Lower leg skin (tissue), 4 donors: Measurements from ENCODE around the gene CPLX3. TPM values are rescaled to one million over a fixed set of nuclear protein-coding genes. Genes with fewer than 3 reads are reported as not detected.

ENCODE experiments used
- DNase-seq, 2 donors: peaks; one replicate each; pipeline ENCODE4 v3.0.0-alpha.2; 2019; ENCODE audit warnings: low spot score in 2 of 2
- H3K4me3 ChIP-seq: fragments of 200-600 bp; sonication (generic); 2 replicates; pipeline ENCODE4 v1.5.1; 2017; ENCODE audit warnings: mild to moderate bottlenecking, low read depth; ENCODE audit not compliant: poor library complexity, severe bottlenecking
- POLR2A ChIP-seq, 2 donors: fragments of 450-650 bp; IDR thresholded peaks; one replicate each; pipeline ENCODE4 v1.6.1; 2016 to 2017; ENCODE audit warnings: antibody characterized with exemption in 2 of 2, mild to moderate bottlenecking in 1 of 2, moderate library complexity in 1 of 2
- WGBS, 2 donors: methylation state at CpG; one replicate each; pipeline ENCODE4 v1.1.5; 2018; 5-methylcytosine and 5-hydroxymethylcytosine counted together
- intact Hi-C: fragments of 100-400 bp; cut with DNase I; formaldehyde crosslinking; loops from one replicate; pipeline ENCODE4 v1.15.0; 2023; ENCODE audit warnings: low total_unique reads
- total RNA-seq, 4 donors: library from RNA; depleted of rRNA; stranded (reverse); fragments of >200 nt; gene quantifications; one replicate each; pipeline ENCODE4 v1.1.0, GENCODE V29; 2016
- TF ChIP-seq, protein P1 (sequence below), 3 donors: fragments of 450-650 bp; IDR thresholded peaks; one replicate each; pipeline ENCODE4 v1.5.1; 2016; ENCODE audit warnings: antibody characterized with exemption in 3 of 3, mild to moderate bottlenecking in 3 of 3, moderate library complexity in 2 of 3

The CPLX3 gene
- total RNA-seq, 4 donors from 2014 or later = 0.17 to 0.84 (median 0.28) TPM

DNA sequence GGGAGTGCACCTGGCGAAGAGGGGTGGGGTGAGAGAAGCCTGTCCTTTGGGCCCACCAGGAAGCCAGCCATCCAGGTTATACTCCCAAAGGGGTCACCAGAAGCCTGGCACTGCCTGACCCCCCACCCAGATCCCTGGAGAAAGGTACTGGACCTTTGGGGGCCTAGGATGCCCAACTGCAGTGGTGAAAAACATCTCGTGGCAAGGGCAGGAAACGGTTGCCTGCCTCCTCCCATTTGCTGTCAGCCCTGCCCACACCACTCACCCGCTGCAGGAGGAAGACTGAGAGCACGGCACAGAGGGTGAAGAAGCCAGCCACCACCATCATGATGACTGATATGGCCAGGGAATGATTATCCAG lies 18.8 kb downstream of the CPLX3 start:
- DNase-seq = no peak
- intact Hi-C loops = loop anchor here (10.0 kb wide), 1 partner anchor 50 kb away; the partner anchor contains the start of gene MPI
- no peak for TF ChIP-seq POLR2A (IDR thresholded peaks at IDR 0.05)
- TF ChIP-seq, protein P1, sequence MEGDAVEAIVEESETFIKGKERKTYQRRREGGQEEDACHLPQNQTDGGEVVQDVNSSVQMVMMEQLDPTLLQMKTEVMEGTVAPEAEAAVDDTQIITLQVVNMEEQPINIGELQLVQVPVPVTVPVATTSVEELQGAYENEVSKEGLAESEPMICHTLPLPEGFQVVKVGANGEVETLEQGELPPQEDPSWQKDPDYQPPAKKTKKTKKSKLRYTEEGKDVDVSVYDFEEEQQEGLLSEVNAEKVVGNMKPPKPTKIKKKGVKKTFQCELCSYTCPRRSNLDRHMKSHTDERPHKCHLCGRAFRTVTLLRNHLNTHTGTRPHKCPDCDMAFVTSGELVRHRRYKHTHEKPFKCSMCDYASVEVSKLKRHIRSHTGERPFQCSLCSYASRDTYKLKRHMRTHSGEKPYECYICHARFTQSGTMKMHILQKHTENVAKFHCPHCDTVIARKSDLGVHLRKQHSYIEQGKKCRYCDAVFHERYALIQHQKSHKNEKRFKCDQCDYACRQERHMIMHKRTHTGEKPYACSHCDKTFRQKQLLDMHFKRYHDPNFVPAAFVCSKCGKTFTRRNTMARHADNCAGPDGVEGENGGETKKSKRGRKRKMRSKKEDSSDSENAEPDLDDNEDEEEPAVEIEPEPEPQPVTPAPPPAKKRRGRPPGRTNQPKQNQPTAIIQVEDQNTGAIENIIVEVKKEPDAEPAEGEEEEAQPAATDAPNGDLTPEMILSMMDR (IDR thresholded peaks at IDR 0.05) = no peak
- 57 to 60% methylated on average over 5 of the region's 5 CpGs for WGBS, 2 donors
- no peak overlapping the region for H3K4me3 ChIP-seq

DNA sequence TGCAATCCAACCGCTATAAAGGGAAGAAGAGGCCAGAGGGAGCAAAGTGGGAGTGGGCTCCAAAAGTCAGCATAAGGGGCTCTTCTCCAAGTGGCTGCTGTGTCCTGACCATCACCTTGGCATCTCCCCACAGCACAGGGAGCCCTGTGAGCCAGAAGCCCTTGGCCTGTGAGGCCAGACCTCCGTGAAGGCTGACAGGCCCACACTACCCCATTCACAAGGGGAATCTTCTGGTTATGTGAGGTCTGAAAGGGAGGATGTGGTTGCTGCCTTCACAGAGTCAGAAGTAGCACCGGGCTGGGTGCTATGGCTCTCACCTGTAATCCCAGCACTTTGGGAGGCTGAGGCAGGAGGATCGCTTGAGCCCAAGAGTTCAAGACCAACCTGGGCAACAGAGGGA lies 19.2 kb downstream of the CPLX3 start:
- no peak for DNase-seq
- intact Hi-C loops = loop anchor here (10.0 kb wide), 1 partner anchor 49 kb away; the partner anchor contains the start of gene MPI
- H3K4me3 ChIP-seq = no peak overlapping the region
- TF ChIP-seq, protein P1 (IDR thresholded peaks at IDR 0.05) = no peak
- no peak for TF ChIP-seq POLR2A (IDR thresholded peaks at IDR 0.05)
- WGBS, 2 donors = 87 to 88% methylated on average over 4 of the region's 4 CpGs

DNA sequence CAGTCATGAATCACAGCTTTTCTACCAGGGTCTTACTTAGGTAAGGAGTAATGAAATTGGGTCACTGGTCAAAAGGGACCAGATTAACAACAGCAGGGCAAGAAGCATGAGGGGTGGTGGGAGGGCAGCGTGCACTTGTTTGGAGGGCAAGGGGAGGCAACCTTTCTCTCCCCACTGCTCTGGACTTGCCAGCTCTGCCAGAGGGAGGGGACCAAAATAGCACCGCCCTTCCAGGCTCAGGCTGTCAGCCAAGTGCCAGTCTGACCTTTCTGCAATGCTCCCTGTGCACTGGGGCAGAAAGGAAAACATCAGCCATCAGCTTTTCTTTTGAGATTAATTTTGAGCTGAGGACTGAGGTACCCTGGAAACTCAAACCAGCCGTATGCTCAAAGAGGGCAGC lies 21.0 kb downstream of the CPLX3 start:
- 79 to 90% methylated on average over 3 of the region's 3 CpGs for WGBS, 2 donors
- intact Hi-C loops = loop anchor here (10.0 kb wide), 1 partner anchor 47 kb away; the partner anchor contains the start of gene MPI
- no peak overlapping the region for H3K4me3 ChIP-seq
- DNase-seq = no peak
- TF ChIP-seq, protein P1 (IDR thresholded peaks at IDR 0.05) = no peak
- TF ChIP-seq POLR2A (IDR thresholded peaks at IDR 0.05) = no peak

DNA sequence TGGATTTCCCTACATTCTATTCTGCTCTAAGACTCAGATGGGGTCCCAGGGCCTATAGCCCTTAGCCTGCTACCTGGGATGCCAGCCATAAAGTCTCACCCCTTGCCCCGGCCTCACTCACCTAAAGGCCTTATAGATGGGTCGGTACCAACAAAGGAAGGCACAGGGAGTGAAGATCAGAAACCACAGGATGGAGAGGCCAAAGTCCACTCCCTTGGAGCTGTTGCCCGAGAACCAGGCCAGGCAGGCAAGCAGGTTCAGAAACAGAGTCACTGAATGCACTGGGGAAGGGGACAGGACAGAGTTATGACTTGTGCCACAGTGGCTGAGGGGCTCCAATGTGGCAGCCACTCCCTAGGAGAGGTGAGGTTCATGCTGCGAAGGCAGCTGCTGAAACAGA lies 24.0 kb downstream of the CPLX3 start:
- 94 to 95% methylated on average over 4 of the region's 4 CpGs for WGBS, 2 donors
- intact Hi-C loops = no loop called here
- TF ChIP-seq POLR2A (IDR thresholded peaks at IDR 0.05) = no peak
- TF ChIP-seq, protein P1 (IDR thresholded peaks at IDR 0.05) = no peak
- DNase-seq = no peak
- H3K4me3 ChIP-seq = no peak overlapping the region

DNA sequence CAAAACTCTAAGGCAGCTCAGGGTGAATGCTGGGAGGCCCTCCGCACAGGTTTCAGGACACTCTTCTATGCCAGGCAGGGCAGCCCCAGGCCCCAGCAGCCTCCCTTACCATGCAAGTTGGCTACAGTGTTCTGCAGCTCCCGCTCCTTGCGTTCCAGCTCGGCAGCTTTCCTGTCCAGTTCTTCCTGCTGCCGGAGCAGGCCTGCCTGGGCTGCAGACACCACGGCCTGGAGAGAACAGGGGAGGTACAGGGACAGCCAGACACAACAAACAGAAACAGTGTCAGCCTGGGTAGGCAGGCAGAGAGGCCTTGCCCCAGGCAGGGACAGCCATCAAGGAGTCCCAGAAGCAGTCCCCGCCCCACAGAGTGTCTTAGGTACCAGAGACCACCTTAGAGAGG lies 25.5 kb downstream of the CPLX3 start:
- TF ChIP-seq, protein P1 (IDR thresholded peaks at IDR 0.05) = no peak
- no peak for TF ChIP-seq POLR2A (IDR thresholded peaks at IDR 0.05)
- no peak for DNase-seq
- intact Hi-C loops = no loop called here
- WGBS, 2 donors = 89 to 91% methylated on average over 7 of the region's 7 CpGs
- H3K4me3 ChIP-seq = no peak overlapping the region

DNA sequence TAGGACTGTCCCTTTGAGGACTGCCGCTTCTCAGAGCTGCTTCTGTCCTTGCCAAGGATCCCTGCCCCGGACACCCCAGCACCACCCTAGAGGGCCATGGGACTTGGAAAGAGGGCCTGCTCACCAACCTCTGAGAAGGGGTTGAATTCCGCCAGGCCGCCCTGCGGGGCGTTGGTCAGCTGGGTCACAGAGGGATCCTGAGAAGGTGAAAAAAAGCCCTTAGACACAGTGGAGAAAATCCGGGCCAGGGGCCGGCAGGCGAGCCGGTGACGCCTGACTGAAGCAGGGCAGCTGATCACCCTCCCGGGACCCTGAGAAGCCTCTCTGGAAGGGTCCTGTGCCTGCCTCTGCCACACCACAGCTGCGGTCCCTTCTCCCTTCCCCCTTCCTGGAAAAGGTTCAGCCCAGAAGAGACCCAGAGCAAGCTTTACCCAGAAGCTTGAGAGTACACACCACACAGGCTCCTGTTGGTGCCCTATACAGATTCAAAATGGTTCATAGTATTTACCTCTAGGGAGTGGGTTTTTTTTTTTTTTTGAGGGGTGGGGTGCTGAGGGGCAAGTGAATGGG lies 28.1 kb downstream of the CPLX3 start:
- H3K4me3 ChIP-seq = no peak overlapping the region
- no peak for DNase-seq
- TF ChIP-seq, protein P1 (IDR thresholded peaks at IDR 0.05) = no peak
- TF ChIP-seq POLR2A (IDR thresholded peaks at IDR 0.05) = no peak
- intact Hi-C loops = no loop called here
- 90 to 92% methylated on average over 13 of the region's 13 CpGs for WGBS, 2 donors
